Astrocyte (in vitro differentiated cells and primary cell): ENCODE results near the gene NUP205.

Experiments
- EZH2 ChIP-seq: IDR thresholded peaks from 2 replicates; pipeline ENCODE4 v1.6.1; 2012; ENCODE audit warnings: mild to moderate bottlenecking, low read length, inconsistent platforms; ENCODE audit not compliant: insufficient read depth
- TF ChIP-seq, protein P1 (sequence below): IDR thresholded peaks from 2 replicates; pipeline ENCODE4 v1.5.1; 2011; ENCODE audit warnings: low read depth, mild to moderate bottlenecking, inconsistent platforms, low read length, moderate library complexity; ENCODE audit not compliant: insufficient read depth

DNA sequence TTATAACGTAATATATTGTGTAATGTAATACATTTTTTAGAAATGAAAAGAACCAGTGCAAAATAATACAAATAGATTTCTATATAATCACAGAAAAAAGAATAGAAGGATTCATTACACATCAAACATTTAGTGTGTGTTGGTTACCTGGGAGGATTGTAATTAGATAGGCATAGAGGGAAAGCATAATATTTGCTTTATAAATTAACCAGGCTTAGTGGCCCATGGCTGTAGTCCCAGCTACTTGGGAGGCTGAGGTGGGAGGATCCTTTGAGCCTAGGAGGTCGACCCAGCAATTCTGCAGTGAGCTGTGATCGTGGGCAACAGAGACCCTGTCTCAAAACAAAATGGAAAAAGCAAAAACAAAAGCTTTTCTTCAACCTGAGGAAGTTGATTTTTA is 42.9 kb upstream of the NUP205 start:
- TF ChIP-seq, protein P1, sequence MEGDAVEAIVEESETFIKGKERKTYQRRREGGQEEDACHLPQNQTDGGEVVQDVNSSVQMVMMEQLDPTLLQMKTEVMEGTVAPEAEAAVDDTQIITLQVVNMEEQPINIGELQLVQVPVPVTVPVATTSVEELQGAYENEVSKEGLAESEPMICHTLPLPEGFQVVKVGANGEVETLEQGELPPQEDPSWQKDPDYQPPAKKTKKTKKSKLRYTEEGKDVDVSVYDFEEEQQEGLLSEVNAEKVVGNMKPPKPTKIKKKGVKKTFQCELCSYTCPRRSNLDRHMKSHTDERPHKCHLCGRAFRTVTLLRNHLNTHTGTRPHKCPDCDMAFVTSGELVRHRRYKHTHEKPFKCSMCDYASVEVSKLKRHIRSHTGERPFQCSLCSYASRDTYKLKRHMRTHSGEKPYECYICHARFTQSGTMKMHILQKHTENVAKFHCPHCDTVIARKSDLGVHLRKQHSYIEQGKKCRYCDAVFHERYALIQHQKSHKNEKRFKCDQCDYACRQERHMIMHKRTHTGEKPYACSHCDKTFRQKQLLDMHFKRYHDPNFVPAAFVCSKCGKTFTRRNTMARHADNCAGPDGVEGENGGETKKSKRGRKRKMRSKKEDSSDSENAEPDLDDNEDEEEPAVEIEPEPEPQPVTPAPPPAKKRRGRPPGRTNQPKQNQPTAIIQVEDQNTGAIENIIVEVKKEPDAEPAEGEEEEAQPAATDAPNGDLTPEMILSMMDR: no peak
- TF ChIP-seq EZH2: no peak
